ENCODE data around the gene NOP9.

- TF ChIP-seq LEF1 (IDR thresholded peaks at IDR 0.05; ENCODE audit: borderline replicate concordance) (no peak), L3MBTL2 (conservative IDR thresholded peaks at IDR 0.05) (no peak), FOXA1 (IDR thresholded peaks at IDR 0.05) (no peak)
These were observed 29.6 kb upstream of the NOP9 start for GRCh38 chr14:24269910-24270536.

All from HEK293T (cell line).